NCI-H2107 (cell line): ENCODE measurements around the gene CELF2.

Source experiments
- DNase-seq: peaks from one replicate; lab custom pipeline; 2025; lab: John Stamatoyannopoulos, UW

CELF2 gene

GRCh38 chr10:11004144-11005077 is 13.3 kb upstream of the CELF2 start:
- no peak for DNase-seq

- no peak for DNase-seq
Observed at GRCh38 chr10:11005725-11006427, 11.8 kb upstream of the CELF2 start.

- no peak for DNase-seq
Observed at GRCh38 chr10:11006428-11006825, 11.2 kb upstream of the CELF2 start.

DNA sequence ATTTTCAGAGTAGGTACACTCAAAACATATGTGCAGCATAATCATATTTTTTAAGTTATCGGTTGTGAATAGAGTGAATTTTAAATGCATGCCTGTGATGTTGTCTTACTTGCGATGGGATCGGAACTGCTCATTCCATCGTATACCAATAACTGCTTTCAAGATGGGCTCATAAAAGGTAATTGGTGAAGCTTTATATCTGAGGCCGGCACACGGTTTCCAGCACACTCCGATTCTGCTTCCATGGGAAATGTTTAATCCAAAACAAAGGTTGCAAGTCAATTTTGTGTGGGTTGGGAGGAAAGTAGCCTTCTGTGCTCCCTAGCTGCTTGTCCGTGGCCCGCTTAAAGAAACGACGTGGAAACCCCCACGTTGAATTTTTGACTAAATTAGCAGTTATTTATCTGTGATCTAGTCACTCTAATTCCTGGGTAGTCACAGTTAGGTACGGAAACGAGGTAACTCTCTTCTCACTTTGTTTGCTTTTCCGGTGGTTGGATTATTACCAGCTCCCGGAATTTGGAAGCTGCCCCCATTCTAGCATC is 10.1 kb upstream of the CELF2 start:
- no peak for DNase-seq

GRCh38 chr10:11009471-11010308 is 8.0 kb upstream of the CELF2 start:
- no peak for DNase-seq

GRCh38 chr10:11010582-11010981 is 7.1 kb upstream of the CELF2 start:
- no peak for DNase-seq

- no peak for DNase-seq
Observed at GRCh38 chr10:11011436-11011835, 6.2 kb upstream of the CELF2 start.

GRCh38 chr10:11011984-11012383 is 5.7 kb upstream of the CELF2 start:
- DNase-seq = no peak

DNA sequence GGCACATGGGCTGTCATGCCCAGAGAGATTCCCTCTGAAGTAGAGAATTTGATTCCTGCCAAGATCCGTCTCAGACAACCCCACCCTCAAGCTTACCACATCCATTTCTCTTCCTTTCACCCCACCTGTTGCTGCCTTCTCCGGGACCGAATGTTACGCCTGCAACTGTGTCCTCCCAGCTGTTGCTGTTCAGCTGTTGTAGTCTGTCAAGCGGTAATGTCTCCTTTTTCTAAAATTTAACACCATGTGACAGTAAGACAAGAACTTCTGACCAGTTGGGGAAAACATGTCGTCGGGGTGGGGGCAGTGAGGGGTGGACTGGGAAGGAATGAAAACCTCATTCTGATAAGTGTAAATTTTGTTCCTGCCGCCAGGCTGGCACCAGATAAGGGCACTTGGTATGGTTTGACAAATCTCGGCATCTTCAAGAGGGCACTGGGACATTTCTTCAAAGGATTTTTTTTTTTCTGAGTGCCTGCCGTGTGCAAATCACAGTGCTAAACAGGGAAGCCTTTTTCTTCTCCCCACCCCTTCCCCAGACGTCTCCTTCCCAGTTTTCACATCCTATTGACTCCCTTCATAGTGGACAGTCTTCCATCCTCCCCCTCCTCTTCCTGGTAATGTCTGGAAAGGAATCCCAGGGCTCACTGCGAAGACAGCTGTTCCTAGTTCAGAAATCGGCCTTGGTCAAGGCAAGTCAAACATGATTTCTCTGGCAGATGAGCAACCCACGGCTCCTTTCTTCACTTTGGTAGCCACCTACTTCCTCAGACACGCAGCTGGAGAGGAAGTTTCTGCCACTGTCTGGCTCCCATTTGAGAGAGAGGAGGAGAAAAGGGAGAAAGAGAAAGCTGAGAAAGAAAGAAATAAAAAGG is 5.0 kb upstream of the CELF2 start:
- no peak for DNase-seq

DNA sequence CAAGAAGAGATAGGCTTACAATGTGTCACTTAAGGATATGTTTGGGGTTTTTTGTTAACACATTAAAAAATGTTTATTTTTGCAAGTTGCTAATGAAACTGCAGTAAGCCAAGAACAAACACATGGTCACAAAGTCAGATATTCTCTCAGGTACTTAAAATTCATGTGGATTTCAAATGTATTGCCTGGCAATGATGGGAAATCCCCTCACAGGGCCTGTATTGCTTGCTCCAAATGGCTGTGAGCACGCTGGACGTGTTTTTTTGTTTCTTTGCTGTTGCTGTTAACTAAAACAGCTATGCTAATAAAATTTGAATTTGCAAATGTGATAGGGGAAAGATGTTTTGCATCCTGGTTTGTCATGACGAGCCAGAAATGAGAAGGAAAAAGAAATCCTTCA is 3.8 kb upstream of the CELF2 start:
- no peak for DNase-seq

DNA sequence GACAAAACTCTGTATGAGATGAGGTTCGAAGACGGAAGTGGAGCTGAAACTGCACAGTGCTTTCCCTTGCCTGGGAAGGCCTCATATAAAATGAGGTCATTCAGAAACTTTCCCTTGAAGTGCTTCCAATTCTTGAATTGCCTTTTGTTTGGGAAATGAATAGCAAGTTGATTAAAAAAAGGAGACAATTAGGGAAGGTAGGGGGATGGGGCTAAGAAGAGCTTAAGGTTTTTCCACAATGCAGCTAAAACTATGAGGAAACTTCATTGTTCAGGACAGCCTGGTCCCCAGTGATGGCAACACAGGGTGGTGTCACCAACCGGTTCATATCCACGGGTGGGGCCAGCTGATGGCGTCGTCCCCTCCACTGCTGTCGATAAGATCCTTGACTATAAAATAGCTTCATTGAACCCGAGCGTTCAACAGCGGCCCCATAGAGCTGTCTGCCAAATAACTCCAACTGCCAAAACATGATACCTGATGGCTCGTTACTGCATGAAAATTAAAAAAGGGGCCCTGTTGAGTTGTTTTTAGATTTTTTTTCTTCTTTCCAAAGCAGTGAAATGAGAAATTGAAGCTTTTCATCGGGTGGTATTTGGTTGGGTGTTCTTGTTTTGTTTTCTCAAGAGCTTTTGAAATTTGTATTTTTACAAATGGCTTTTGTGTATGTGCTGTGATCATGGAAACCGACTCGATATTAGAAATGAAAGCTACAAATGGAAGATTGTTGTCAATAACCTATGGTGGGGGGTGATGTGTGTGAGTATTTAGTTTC is 2.8 kb upstream of the CELF2 start:
- no peak for DNase-seq

DNA sequence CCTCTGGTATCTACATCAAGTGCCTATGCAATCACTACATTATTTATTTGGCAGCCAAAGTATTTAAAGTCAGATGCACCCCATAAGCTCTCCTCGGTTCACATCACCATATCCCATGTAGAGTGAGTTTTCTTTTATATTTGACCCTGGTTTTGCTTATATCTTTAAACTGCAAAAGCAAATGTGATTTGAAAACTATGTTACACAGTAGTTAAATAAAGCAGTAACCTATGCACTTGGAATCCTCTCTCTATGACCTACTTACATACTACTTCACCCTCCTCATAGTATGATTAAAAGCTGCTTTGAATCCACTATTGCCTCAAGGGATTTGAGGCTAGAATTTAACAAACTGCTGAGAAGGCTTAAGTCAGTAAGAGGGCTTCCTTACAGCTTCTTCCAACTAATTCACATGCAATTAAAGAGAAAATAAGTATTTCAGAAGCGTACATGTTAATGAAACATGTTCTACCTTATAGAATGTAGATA is 2.2 kb upstream of the CELF2 start:
- no peak for DNase-seq

DNA sequence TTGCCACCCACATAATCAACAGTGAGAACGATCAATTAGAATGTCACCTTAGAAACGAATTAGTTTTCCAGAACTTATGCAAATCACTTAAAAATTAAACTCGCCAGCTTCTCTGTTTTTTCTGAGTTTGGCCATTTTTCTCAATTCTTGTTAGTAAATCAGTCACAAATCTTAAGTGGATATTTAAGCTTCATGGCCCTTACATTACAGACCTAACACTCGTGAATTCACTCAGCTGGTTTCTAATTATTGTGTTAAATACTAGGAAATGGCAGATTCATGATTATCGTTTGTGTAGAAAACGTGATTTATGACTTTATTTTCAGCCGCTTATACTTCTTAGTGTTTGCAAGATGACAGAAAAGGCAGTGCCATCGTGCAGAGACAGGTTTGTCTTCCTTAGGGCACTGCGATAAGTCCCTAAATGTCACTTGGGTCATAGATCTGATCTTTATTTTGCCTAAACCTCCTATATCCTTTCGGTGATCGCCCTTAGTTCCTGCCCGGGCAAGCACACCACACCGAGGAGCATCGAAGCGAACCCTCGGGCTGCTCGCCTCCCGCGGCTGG is 587 bp upstream of the CELF2 start:
- DNase-seq = no peak

- DNase-seq = no peak
Observed at GRCh38 chr10:11018432-11018841, 765 bp downstream of the CELF2 start.

DNA sequence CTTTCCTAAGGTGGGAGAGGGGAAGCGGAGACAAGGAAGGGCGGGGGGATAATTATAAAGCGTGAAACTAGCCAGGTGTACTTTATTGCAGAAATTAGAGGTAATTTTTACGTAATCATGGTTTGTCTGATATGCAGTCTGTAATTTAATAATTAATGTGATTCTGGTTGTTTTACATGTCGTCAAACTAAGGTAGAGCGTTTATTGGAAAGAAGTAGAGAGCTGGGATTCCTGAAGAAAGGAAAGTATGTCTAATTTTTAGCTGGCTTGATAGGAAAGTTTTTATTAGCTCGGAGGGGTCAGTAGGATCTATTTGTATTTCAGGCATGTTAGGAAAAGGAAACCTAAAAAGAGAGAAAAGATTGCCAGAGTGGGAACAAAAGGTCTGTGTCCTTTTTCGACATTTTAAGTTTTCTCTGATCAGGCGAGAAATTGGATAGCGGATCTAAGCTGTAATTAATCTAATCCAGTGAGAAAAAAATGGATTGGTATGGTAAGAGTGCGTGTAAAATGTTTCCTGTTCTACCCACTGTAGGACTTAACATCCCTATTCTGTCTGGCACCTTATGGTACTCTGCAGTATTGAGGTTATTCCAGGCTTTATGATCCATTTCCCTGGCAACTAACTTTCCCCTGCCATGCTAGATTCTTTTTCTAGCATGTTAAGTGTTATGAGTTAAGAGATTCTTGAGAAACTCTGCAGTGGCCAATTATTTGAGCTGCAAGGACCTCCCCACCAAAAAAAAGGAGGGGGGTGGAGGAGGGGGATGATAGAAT is 1.4 kb downstream of the CELF2 start:
- DNase-seq = no peak

DNA sequence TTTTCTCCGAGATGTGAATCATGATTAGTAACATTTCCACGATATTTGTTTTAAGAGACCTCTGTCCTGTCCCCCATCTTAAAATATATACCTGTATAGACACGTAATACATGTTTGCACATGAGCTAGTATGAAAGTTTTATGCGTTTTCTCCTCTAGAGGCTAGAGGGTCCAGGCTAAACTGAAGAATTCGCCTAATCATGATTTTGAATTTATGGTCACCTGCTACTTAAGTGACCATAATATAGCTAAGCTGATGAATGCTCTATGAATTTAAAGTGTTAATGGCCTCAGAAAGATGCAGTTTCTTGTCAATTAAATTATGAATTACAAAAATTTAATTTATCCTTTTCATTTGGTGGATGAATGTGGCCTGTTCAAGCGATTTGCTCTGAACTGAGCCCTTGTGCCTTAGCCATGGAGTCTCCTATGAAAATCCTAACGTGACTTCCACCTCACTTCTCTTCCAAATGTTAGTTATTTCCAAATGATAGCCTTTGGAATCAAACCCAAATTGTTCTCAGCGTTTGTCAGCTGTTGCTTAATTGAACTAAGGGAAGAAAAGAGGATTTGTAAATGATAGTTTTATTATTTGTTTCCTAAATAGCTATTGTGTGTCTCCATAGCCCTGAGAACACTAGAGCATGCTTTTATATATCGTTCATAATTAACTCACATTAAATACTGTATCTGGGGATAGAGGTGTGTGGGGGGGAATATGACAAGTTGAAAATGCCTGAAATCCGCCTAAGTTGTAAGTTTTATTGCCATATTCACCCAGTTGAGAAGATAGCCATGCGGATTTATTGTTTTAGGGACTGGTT is 2.3 kb downstream of the CELF2 start:
- DNase-seq = no peak

- no peak for DNase-seq
Observed at GRCh38 chr10:11020548-11020942, 2.9 kb downstream of the CELF2 start.

DNA sequence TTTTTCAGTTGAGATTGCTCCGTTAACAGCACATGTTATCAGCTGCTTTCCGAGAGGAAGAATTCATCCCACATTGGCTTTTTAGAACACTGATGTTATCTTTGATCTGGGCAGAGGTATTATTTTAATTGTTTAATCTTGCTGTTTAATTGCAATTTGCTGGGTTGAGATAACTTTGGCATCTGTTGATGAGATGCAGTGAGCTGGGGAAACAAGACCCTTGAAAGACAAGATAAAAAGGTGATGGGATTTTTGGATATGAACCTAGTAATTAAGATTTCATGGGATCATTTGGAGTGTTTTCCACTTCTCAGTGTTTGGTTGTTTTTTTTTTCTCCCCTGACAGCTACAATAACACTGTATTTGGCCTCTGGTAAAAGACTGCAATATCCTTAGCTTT is 4.5 kb downstream of the CELF2 start:
- no peak for DNase-seq
